Measurements from ENCODE around the gene TAOK1. TPM values are rescaled to one million over a fixed set of nuclear protein-coding genes. Genes with fewer than 3 reads are reported as not detected.

Gene TAOK1
- total and polyA plus RNA-seq, 3 donors from 2014 or later = 28.4 to 107 (median 101) TPM

- DNase-seq = no peak
- intact Hi-C loops (cut with DNase I; ENCODE audit: low total_unique reads) = no loop called here
Measured at GRCh38 chr17:29559640-29560039, 169.5 kb downstream of the TAOK1 start.

GRCh38 chr17:29560316-29560715, 170.2 kb downstream of the TAOK1 start:
- H3K27me3 ChIP-seq = no peaks in the 10 kb centered on the region
- no peaks in the 10 kb centered on the region for H3K9me3 ChIP-seq
- TF ChIP-seq CTCF (IDR thresholded peaks at IDR 0.05) (no peak), POLR2A (IDR thresholded peaks at IDR 0.05) (no peak)
- DNase-seq = no peak
- WGBS, 2 donors = 69 to 72% methylated on average over 6 of the region's 6 CpGs
- no peak overlapping the region for H3K4me3 ChIP-seq
- intact Hi-C loops (cut with DNase I; ENCODE audit: low total_unique reads) = no loop called here
- no peak overlapping the region for H3K27ac ChIP-seq
- no peaks in the 10 kb centered on the region for H3K36me3 ChIP-seq (ENCODE audit: low read depth, missing control alignments)
- peaks cover 6% of the 10 kb centered on the region for H3K4me1 ChIP-seq

More at GRCh38 chr17:29559640-29560039, 169.5 kb downstream of the TAOK1 start:
- H3K27me3 ChIP-seq = no peaks in the 10 kb centered on the region
- TF ChIP-seq POLR2A (IDR thresholded peaks at IDR 0.05) (no peak), CTCF (IDR thresholded peaks at IDR 0.05) (no peak)
- no peaks in the 10 kb centered on the region for H3K36me3 ChIP-seq (ENCODE audit: low read depth, missing control alignments)
- H3K4me1 ChIP-seq = peaks cover 6% of the 10 kb centered on the region
- WGBS, 2 donors = 96 to 98% methylated on average over 2 of the region's 2 CpGs
- H3K27ac ChIP-seq = no peak overlapping the region
- H3K9me3 ChIP-seq = no peaks in the 10 kb centered on the region
- H3K4me3 ChIP-seq = no peak overlapping the region

- 89 to 90% methylated on average over 17 of the region's 17 CpGs for WGBS, 2 donors
- Histone ChIP-seq H3K9me3 (no peaks in the 10 kb centered on the region), H3K4me1 (peaks cover 6% of the 10 kb centered on the region), H3K36me3 (ENCODE audit: low read depth, missing control alignments) (no peaks in the 10 kb centered on the region), H3K4me3 (no peak overlapping the region), H3K27me3 (no peaks in the 10 kb centered on the region), H3K27ac (no peak overlapping the region)
- TF ChIP-seq CTCF (IDR thresholded peaks at IDR 0.05) (no peak), POLR2A (IDR thresholded peaks at IDR 0.05) (no peak)
- no peak for DNase-seq
- intact Hi-C loops (cut with DNase I; ENCODE audit: low total_unique reads) = no loop called here
Measured at GRCh38 chr17:29561554-29562517, 171.7 kb downstream of the TAOK1 start.

GRCh38 chr17:29562615-29563014, 172.5 kb downstream of the TAOK1 start:
- Histone ChIP-seq H3K4me1 (peaks cover 6% of the 10 kb centered on the region), H3K27ac (no peak overlapping the region), H3K27me3 (no peaks in the 10 kb centered on the region), H3K9me3 (no peaks in the 10 kb centered on the region), H3K36me3 (ENCODE audit: low read depth, missing control alignments) (no peaks in the 10 kb centered on the region), H3K4me3 (no peak overlapping the region)
- no peak for DNase-seq
- TF ChIP-seq CTCF (IDR thresholded peaks at IDR 0.05) (no peak), POLR2A (IDR thresholded peaks at IDR 0.05) (no peak)
- intact Hi-C loops (cut with DNase I; ENCODE audit: low total_unique reads) = no loop called here
- 82 to 92% methylated on average over 14 to 18 of the region's 18 CpGs for WGBS, 2 donors
